Fibroblast of skin of right biceps (primary cell): ENCODE results near the gene TAS2R46.
A peak's percentile ranks its signal among the peaks of the same experiment; 100 is the strongest.
"Not testable (repeated sequence)": the region's sequence is repeated elsewhere in the genome, so short reads cannot be mapped to it uniquely, and the experiment has no call there.

Experiments used
- DNase-seq: peaks from one replicate; pipeline ENCODE4 v3.0.0-alpha.2; 2013

TAS2R46 gene, protein sequence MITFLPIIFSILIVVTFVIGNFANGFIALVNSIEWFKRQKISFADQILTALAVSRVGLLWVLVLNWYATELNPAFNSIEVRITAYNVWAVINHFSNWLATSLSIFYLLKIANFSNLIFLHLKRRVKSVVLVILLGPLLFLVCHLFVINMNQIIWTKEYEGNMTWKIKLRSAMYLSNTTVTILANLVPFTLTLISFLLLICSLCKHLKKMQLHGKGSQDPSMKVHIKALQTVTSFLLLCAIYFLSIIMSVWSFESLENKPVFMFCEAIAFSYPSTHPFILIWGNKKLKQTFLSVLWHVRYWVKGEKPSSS

GRCh38 chr12:11062194-11062593 lies at the start of gene TAS2R46:
TSS of gene TAS2R46 (minus strand) at chr12:11062294. CDS start at chr12:11062294, 0 bp downstream.
- DNase-seq, result not testable (repeated sequence)

DNA sequence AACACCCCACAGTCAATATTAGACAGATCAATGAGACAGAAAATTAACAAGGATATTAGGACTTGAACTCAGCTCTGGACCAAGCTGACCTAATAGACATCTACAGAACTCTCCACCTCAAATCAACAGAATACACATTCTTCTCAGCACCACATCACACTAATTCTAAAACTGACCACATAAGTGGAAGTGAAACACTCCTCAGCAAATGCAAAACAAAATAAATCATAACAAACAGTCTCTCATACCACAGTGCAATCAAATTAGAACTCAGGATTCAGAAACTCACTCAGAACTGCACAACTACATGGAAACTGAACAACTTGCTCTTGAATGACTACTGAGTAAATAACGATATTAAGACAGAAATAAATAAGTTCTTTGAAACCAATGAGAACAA lies 49.1 kb upstream of the TAS2R46 start:
- DNase-seq, result not testable (repeated sequence)

DNA sequence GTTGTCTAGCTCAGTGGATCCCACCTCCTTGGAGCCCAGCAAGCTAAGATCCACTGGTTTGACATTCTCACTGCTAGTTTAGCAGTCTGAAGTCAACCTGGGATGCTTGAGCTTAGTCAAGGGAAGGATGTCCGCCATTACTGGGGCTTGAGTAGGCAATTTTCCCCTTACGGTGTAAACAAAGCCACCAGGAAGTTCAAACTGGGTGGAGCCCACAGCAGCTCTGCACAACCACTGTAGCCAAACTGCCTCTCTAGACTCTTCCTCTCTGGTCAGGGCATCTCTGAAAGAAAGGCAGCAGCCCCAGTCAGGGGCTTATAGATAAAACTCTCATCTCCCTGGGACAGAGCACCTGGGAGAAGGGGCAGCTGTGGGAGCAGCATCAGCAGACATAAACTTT lies 46.8 kb upstream of the TAS2R46 start:
- DNase-seq, result no peak

- DNase-seq, result no peak
Measured at GRCh38 chr12:11107719-11108118, 45.6 kb upstream of the TAS2R46 start.

DNA sequence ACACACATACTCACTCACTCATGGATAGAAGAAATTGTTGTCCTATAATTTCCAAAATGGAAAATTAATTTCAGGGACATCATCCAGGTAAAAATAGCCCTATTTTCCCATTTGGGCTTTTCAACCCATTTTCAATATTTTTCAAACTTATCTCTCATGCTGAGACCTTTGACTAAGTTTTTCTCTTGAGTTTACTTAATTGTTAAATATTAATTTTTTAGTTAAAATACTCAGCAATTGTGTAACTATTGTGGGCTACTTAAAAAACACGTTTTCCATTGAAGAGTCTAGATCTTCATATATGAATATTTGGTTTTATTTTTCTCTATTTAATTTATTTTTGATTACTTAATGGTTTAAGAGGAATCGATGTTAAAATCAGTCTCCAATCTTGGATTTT lies 44.2 kb upstream of the TAS2R46 start:
- no peak for DNase-seq

- no peak for DNase-seq
Measured at GRCh38 chr12:11105546-11105945, 43.5 kb upstream of the TAS2R46 start.

DNA sequence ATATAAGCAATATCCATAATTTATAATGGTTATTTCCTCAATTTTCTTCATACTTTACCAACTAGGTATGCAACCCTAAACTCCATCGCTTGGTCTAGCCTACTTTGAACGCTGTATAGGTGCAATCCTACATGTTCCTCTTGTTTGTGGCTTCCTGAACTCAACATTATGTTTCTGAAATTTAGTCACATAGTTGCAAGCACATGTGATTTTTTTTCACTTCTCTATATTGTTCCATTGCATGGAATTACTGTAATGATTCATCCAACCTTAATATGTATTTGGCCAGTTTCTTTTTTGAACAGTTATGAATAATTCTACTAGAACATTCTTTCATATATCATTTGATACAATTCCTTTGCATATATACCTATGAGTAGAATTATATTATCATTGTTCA lies 32.8 kb upstream of the TAS2R46 start:
- DNase-seq, result not testable (repeated sequence)

- no peak for DNase-seq
Measured at GRCh38 chr12:11092128-11092527, 30.0 kb upstream of the TAS2R46 start, which contains the start of gene TAS2R43. TSS of gene TAS2R43 (minus strand) at chr12:11092313. CDS start at chr12:11092229, 84 bp downstream.

DNA sequence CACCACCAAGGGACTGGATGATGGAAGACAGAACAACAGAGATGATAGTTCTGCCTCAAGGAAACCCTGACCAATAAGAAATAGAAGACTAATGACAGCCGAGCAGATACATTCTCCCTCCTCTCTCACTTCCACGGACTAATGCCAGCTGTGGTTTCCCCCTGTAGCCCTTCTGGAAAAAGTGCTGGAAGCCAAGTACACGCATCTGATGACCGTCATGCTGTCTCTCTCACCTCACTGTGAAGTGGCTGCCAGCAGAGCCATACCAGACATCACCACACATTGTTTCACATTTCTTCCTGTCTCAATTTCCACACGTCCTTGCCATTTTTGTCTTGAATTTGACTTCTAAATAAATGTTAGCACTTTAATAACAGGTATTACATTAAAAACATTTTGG lies 27.2 kb upstream of the TAS2R46 start:
- DNase-seq, result no peak

DNA sequence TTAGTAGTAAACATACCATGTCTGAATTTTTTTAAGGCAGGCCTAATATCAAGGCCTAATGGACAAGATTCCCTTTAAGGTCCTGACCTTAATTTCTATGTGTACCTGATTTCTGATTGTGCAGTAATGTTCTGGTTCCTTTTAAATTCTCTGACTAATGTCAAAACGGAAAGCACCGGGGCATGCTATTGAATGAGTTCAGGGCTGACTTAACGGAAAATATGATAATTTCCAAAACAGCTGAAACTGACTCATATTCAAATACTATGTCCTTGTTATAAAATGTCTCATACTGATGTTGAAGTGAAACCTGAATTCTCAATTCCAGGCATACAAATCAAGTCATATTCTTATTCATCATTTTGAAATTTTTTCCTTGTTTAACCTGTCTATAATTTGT lies 23.3 kb upstream of the TAS2R46 start:
- DNase-seq, result no peak

DNA sequence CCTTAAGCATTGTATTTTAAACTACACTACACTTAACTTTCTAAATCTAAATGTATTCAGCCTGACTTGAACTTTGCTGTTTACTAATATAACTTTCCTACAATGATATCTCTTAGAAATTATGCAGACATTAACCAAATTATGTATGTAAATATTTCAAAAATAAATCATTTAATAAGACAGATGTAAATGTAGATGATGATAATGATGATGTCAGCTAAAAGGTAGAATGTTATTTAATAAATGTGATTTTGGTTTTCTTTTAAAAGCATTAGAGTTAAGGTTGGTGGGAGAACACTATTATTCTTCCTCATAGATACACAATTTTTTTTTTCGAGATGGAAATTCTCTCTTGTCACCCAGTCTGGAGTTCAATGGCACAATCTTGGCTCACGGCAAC lies 19.9 kb upstream of the TAS2R46 start:
- DNase-seq, result no peak

DNA sequence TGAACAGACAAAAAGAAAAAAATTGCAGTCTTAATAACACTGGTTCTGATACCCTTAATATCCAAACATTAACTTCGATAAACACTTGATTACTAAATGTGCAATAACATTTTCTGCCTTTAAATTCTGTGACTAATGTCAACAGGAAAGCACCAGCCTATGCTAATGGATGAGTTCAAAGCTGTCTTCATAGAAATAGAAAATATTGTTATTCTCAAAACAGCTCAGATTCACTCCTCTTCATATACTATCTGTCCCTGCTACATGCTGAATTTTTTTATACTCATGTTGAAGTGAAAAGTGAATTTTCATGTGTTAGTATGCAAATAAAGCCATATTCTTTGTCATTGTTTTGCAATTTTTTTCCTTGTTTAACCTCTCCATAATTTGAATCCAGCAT lies 16.2 kb upstream of the TAS2R46 start:
- no peak for DNase-seq

- no peak for DNase-seq
Measured at GRCh38 chr12:11075642-11076041, 13.5 kb upstream of the TAS2R46 start.

DNA sequence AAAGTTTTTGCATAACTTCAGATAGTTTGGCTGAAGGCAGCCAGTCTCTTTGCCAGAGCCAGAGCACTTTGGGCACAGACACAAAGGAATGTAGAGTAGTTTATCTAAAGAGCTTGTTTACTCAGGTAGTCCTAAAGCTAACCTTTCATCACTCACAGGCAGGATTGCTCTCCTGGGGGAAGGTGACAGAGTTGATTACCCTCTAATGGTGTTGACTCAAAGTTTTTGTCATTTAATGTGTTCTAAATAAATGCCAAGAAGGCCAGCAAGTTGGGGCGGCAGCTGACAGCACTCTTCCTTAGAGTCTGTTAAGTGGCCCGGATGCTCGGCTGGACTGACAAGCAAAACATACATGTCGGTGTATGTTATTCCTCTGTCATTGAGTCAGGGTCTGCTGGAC lies 9.3 kb upstream of the TAS2R46 start:
- no peak for DNase-seq

GRCh38 chr12:11070999-11071398 lies 8.9 kb upstream of the TAS2R46 start:
- no peak for DNase-seq

DNA sequence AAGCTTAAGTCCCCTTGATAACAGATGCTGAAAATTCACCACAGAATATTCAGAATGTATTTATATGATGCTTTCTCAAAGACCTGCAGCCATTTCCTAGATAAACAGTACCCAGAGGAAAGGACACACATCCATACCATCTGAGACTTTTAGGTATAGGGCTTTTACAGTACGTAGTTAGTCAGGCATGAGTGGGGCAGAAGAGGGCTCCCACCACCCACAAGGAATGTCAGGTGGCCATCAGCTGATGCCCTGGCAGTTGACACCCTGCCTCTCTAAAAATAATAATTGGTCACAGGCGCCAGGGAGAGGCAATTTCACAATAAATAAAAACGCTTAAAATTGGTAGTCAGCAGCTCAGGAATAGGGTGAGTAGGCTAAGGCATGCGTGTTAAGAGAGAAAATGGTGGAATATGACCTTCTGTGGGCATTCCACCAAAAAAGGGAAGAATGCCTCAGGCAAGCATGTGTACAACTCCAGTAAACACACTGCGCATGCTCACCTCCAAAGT lies 7.8 kb upstream of the TAS2R46 start:
- DNase-seq, result no peak

DNA sequence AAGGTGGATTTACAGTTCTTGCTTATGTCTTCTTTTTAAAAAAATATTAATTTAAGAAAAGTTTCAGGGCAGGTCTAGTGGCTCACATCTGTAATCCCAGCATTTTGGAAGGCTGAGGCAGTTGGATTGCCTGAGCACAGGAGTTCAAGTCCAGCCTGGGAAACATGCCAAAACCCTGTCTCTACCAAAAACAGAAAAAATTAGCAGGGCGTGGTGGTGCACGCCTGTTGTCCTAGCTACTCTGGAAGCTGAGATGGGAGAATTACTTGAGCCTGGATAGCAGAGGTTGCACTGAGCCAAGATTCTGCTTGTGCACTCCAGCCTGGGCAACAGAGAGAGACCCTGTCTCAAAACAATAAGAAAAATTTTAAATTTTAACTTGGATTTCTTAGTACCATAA lies 5.4 kb upstream of the TAS2R46 start:
- peak; percentile 22 for DNase-seq

GRCh38 chr12:11059784-11060183 lies 2.3 kb downstream of the TAS2R46 start:
- DNase-seq, result no peak

DNA sequence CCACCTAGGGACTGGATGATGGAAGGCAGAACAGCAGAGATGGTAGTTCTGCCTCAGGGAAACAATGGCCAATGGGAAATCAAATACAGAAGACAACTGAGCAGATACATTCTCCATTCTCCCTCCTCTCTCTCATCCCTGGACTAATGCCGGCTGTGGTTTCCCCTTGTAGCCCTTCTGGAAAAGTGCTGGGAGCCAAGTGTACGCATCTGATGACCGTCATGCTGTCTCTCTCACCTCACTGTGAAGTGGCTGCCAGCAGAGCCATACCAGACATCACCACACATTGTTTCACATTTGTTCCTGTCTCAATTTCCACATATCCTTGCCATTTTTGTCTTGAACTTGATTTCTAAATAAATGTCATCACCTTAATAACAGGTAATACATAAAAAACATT lies 3.1 kb downstream of the TAS2R46 start:
- DNase-seq, result no peak

- DNase-seq, result no peak
Measured at GRCh38 chr12:11055306-11055705, 6.8 kb downstream of the TAS2R46 start.

- not testable (repeated sequence) for DNase-seq
Measured at GRCh38 chr12:11049806-11050531, 12.1 kb downstream of the TAS2R46 start.

- not testable (repeated sequence) for DNase-seq
Measured at GRCh38 chr12:11041366-11041765, 20.7 kb downstream of the TAS2R46 start.

DNA sequence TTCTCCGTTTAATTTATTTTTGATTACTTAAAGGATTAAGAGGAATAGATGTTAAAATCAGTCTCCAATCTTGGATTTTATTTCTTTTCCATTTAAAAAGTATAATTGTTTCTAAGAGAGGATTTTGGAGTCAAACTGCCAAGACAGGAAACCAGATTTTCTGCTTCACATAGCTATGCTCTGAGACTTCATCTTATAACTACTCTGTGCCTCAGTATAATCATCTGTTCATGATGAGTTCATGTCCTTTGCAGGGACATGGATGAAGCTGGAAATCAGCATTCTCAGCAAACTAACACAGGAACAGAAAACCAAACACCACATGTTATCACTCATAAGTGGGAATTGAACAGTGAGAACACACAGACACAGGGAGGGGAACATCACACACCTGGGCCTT lies 21.9 kb downstream of the TAS2R46 start:
- peak; percentile 10 for DNase-seq

DNA sequence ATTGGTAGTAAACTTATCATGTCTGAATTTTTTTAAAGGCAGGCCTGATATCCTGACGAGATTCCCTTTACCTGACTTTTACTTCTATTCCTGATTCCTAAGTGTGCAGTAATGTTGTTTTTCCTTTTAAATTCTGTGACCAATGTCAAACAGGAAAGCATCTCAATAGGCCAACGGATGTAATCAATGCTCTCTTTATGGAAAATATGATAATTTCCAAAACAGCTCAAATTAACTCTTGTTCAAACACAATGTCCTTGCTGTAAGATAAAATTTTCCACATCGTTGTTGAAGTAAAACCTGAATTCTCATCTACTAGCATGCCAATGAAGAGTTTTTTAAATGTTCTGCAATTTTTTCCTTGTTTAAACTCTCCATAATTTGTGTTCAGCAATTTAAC lies 22.9 kb downstream of the TAS2R46 start:
- DNase-seq, result no peak
